WTC11 (cell line): ENCODE data around the gene OTUD7B.

Experiments
- CTCF ChIP-seq: fragments of 200-600 bp; IDR thresholded peaks from 2 replicates; pipeline ENCODE4 v1.8.0; 2022; ENCODE audit warnings: antibody characterized with exemption
- GTF2I ChIP-seq: fragments of 250-450 bp; sonication (Bioruptor Pico); conservative IDR thresholded peaks from 2 replicates; pipeline ENCODE4 v1.4.0; 2021; ENCODE audit warnings: mild to moderate bottlenecking
- SP1 ChIP-seq: sonication (generic); formaldehyde crosslinking; conservative IDR thresholded peaks from 2 replicates; pipeline ENCODE4 v1.8.1; 2022; ENCODE audit warnings: missing genetic modification reagents
- TP53 ChIP-seq: sonication (generic); formaldehyde crosslinking; IDR thresholded peaks from 2 replicates; pipeline ENCODE4 v1.8.1; 2023; ENCODE audit warnings: mild to moderate bottlenecking, missing genetic modification reagents
- TF ChIP-seq, protein P1 (sequence below): sonication (generic); formaldehyde crosslinking; IDR thresholded peaks from 2 replicates; pipeline ENCODE4 v1.8.1; 2023; ENCODE audit warnings: mild to moderate bottlenecking, missing genetic modification reagents

GRCh38 chr1:149967041-149967440 lies 43.5 kb downstream of the OTUD7B start:
- TF ChIP-seq GTF2I (no peak), CTCF (no peak), SP1 (CRISPR knock-in tag) (no peak), TP53 (no peak)
- TF ChIP-seq, protein P1, sequence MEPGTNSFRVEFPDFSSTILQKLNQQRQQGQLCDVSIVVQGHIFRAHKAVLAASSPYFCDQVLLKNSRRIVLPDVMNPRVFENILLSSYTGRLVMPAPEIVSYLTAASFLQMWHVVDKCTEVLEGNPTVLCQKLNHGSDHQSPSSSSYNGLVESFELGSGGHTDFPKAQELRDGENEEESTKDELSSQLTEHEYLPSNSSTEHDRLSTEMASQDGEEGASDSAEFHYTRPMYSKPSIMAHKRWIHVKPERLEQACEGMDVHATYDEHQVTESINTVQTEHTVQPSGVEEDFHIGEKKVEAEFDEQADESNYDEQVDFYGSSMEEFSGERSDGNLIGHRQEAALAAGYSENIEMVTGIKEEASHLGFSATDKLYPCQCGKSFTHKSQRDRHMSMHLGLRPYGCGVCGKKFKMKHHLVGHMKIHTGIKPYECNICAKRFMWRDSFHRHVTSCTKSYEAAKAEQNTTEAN (CRISPR knock-in tag) = no peak
